Umbilical cord (tissue), 2 donors: ENCODE results near the gene TRIM64C. TPM values are rescaled to one million over a fixed set of nuclear protein-coding genes. Genes with fewer than 3 reads are reported as not detected.
"Not testable (repeated sequence)": the region's sequence is repeated elsewhere in the genome, so short reads cannot be mapped to it uniquely, and the experiment has no call there.

Experiments used
- DNase-seq: peaks from one replicate; pipeline ENCODE4 v3.0.0-alpha.2; 2015; ENCODE audit warnings: low spot score
- total RNA-seq: library from RNA; depleted of rRNA; stranded (reverse); fragments of >200 nt; gene quantifications from one replicate; pipeline ENCODE4 v1.2.3, GENCODE V29; 2014; ENCODE audit warnings: low replicate concordance; ENCODE audit not compliant: insufficient read depth

TRIM64C gene, protein sequence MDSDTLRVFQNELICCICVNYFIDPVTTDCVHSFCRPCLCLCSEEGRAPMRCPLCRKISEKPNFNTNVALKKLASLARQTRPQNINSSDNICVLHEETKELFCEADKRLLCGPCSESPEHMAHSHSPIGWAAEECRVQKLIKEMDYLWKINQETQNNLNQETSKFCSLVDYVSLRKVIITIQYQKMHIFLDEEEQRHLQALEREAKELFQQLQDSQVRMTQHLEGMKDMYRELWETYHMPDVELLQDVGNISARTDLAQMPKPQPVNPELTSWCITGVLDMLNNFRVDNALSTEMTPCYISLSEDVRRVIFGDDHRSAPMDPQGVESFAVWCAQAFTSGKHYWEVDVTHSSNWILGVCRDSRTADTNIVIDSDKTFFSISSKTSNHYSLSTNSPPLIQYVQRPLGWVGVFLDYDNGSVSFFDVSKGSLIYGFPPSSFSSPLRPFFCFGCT
- total RNA-seq, result not detected

- DNase-seq, result not testable (repeated sequence)
Observed at GRCh38 chr11:49059012-49059411, at the start of gene TRIM64C. Gene TRIM64C, minus strand, starts transcription at chr11:49059112. Its CDS starts 0 bp downstream, at chr11:49059112.

DNA sequence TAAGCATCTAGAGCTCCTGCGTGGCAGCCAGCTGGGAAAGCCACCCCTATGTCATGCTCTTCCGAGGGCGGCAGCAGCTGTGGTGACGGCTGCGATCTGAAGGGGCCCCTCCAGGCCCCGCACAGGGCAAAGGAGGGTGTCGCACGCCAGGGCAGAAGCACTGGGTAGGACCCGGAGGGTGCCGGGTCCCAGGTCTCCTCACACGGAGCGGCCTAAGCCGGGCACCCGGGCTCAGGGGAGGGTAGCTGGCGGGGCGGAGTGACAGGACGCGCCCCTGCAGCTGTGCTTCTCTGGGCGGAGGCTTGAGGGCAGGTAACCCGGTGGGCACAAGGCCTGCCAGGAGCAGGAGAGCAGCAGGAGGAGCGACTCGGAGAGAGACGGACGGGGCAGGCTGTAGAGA is 43.4 kb upstream of the TRIM64C start:
- DNase-seq, result not testable (repeated sequence)

GRCh38 chr11:49069897-49070296 is 11.0 kb upstream of the TRIM64C start:
- DNase-seq, result not testable (repeated sequence)

DNA sequence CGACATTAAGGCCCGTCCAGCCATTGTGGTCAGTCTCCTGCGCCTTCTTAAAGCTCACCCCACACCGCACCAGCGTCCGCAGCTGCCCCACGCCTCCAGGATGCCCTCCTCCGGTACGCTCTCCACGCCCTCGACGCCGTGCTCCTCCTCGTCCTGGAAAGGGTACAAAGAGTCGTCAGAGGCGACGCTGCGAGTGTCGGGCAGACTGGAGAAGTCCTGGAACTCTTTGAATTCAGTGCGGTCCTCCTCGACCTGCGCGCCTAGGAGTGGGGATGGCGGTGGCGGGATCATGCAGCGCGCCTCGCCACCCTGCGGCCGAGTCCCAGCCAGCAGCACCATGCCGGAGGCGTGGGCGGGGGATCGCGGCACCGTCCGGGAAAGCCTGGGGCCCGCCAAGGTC is 9.1 kb downstream of the TRIM64C start:
- not testable (repeated sequence) for DNase-seq

DNA sequence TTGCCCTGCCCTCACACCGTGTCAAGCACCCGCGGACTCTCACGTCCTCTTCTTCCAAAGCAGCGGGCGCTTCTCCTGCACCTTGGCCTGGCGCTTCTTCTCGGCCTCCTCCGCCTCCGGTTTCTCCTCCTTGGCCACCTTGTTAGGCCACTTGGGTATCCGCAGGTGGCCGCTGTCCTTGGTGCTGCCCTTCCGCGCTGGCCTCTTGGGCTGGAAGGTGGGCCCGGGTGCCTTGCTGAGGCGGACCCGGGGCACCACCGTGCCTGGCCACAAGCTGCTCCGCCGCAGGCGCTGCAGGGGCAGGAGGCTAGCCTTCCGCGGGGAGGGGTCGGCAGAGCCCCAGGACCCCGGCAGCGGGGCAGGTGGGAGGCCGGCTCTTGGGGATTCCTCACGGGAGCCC is 10.7 kb downstream of the TRIM64C start:
- DNase-seq, result not testable (repeated sequence)

- DNase-seq, result not testable (repeated sequence)
Observed at GRCh38 chr11:49028523-49028922, 30.4 kb downstream of the TRIM64C start, which contains the start of gene TRIM49B. Gene TRIM49B, plus strand, starts transcription at chr11:49028823. Its CDS starts 2,777 bp downstream, at chr11:49031600.

Other genes with a start within 250 kb of the TRIM64C start
- 0.48 TPM for gene TRIM51G, start 75.2 kb downstream of the TRIM64C start, total RNA-seq
- gene TRIM49B, start 30.3 kb downstream of the TRIM64C start, total RNA-seq, result 0.24 TPM
- 4.6 TPM for gene FOLH1, start 149.5 kb upstream of the TRIM64C start, total RNA-seq